Kasumi-1 (cell line): ENCODE results near the gene CALN1.
A peak's percentile ranks its signal among the peaks of the same experiment; 100 is the strongest.

Source experiments
- DNase-seq, 2 experiments: peaks; one replicate each; lab custom pipeline; 2025; lab: John Stamatoyannopoulos, UW

The CALN1 gene

DNA sequence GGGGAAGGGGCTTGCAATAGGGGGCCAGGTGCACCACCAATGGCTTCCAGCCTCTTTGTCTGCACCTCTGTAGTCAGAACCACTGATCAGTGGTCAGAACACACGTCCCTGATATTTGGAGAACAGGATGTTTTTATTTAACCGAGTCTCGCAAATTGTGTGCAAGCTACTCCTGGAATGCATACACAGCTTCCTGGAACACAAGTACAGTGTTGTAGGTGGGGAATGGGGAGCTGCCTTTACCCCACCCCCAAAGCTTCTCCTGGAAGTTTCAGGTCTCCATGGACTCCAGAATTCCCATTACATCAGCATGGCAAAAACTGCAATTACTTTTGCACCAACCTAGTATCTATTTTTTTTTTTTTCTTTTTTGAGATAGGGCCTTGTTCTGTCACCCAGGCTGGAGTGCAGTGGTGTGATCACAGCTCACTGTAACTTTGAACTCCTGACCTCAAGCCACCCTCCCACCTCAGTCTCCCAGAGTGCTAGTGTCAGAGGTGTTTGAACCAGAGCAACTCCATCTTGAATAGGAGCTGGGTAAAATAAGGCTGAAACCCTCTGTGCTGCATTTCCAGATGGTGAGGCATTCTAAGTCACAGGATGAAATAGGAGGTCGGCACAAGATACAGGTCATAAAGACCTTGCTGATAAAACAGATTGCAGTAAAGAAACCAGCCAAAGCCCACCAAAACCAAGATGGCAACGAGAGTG lies 374.0 kb downstream of the CALN1 start:
- no peak for DNase-seq

- DNase-seq, result no peak
Observed at GRCh38 chr7:72037516-72037915, 374.6 kb downstream of the CALN1 start.

- peak; percentile 78 to 85 for DNase-seq
Observed at GRCh38 chr7:72035266-72035665, 376.9 kb downstream of the CALN1 start.

- DNase-seq, result no peak
Observed at GRCh38 chr7:72032934-72033333, 379.2 kb downstream of the CALN1 start.

GRCh38 chr7:72030994-72031667 lies 381.0 kb downstream of the CALN1 start:
- no peak for DNase-seq

DNA sequence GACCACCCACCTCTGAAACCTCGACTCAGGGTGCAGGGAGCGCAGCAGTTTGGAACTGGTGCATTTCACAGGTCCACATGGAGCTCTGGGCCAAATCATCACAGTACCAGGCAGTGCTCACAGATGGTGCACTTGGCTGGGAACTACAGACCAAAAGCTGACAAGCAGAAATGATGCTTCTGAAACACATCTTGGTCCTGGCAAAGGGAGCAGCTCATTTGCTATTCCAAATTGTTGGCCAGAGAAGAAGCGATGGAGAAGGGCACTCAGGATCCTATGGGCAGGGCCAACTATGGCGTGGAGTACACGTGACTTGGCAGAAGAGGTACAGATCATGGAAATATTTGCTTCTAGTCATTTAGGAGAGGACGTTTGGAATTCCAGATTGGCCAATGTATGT lies 383.9 kb downstream of the CALN1 start:
- no peak for DNase-seq

DNA sequence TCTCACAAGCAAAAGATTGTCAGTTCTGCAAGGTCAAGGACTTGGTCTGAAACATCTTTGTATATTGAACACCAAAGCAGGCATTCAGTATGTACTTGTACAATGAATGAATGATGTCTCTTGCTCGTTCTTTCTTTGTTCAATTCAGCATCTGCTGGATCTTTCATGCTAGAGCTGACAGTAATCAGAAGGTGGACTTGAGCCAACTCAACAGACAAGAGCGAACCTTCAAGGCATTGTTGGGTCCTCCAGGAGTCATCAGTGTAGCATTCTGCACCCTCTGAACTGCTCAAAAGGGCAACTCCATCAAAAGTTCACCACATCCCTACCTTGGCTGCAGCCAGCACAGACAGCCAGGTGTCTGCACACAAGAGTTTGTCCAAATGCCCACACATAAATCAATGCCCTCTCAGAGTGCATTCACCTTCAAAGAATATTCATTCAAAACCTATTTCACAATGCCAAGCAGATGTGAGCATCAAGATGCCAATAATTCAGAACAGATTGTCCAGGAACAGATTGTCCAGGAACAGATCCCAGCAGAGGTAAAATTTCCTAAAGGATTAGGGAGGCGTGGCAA lies 386.7 kb downstream of the CALN1 start:
- DNase-seq, result no peak

DNA sequence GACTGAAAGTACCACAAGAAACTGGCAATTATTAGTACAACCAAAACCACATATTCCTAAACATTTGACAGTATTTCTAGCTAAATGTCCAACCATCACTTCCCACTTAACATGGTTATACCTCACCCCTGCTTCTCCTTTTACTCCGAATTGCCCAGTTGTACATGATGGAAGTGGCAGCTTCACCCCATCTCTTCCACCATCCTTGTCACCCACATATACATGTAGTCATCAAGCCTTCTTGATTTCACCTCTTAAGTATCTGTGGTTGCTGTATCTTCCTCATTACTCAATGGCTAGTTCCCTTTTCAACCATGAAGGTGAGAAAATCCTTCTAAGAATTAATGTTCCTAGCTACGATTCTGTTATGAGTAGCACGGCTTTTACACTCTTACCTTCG lies 388.2 kb downstream of the CALN1 start:
- no peak for DNase-seq

DNA sequence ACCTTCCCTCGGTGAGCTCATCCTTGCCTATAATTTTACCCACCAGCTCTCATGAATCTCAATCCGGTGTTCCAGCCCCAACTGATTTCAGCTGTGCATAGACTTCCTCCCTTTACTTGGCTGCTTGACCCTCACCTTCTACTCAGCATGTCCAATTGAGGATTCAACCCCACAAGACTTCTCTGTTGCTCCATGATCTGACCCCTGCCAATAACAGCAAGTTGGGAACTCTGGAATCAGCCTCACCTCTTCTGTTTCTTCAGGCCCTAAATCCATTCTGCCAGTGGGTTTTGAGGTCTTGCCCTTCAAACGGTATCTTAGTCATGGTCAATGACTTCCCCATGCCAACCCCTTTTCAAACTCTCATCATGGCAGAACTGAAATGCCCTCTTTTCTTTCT lies 390.4 kb downstream of the CALN1 start:
- DNase-seq, result no peak

- DNase-seq, result no peak
Observed at GRCh38 chr7:72020311-72020710, 391.8 kb downstream of the CALN1 start.

GRCh38 chr7:72019436-72019835 lies 392.7 kb downstream of the CALN1 start:
- DNase-seq, result no peak

DNA sequence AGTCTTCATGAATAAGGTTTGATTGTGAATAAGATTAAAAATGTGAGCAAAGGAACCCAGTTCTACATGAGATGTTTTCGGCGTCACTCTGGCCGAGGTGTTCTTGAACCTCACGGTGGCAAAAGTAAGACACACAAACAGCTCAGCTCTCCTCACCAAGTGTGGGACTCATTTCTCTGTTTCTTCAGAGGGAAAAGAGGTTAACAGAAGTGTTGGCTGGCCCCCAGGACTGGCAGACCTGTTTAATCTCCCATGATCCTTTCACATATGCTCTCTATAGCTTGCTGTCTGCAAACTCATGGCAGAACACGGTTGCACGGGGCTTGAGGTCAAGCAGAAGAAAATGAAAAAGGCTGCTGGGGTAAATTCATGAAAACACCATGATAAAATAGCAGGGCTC lies 394.4 kb downstream of the CALN1 start:
- DNase-seq, result no peak

DNA sequence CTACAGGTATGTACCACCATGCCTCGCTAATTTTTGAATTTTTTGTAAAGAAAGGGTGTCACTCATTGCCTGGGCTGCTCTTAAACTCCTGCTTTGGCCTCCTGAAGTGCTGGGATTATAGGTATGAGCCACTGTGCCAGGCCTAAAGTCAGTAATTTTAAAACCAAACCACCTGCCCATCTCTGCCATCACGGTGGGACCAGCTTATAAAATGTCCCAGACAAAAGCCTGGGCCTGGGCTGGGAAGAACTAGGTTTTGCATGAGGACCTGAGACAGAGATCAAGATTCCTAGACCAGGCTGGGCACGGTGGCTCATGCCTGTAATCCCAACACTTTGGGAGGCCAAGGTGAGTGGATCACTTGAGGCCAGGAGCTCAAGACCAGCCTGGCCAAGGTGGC lies 395.6 kb downstream of the CALN1 start:
- DNase-seq, result no peak

DNA sequence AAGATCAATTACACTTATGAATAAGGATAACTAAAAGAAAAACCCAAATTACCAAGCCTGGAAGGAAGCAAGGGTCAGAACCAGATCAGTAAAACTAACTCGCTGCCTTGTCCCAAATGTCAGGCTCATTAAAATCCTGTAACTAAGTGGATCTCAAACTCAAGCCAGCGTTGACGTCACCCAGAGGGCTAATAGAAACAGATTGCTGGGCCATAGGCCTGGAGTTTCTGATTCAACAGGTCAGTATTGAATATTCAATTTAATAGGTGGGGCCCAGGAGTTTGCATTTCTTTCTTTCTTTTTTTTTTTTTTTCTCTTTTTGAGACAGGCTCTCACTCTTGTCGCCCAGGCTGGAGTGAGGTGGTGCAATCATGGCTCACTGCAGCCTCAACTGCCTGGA lies 397.0 kb downstream of the CALN1 start:
- no peak for DNase-seq

- no peak for DNase-seq
Observed at GRCh38 chr7:72007018-72007417, 405.1 kb downstream of the CALN1 start.

- no peak for DNase-seq
Observed at GRCh38 chr7:72003236-72003635, 408.9 kb downstream of the CALN1 start.

- DNase-seq, result no peak
Observed at GRCh38 chr7:71996141-71996540, 416.0 kb downstream of the CALN1 start.

GRCh38 chr7:71995111-71995510 lies 417.0 kb downstream of the CALN1 start:
- no peak for DNase-seq

DNA sequence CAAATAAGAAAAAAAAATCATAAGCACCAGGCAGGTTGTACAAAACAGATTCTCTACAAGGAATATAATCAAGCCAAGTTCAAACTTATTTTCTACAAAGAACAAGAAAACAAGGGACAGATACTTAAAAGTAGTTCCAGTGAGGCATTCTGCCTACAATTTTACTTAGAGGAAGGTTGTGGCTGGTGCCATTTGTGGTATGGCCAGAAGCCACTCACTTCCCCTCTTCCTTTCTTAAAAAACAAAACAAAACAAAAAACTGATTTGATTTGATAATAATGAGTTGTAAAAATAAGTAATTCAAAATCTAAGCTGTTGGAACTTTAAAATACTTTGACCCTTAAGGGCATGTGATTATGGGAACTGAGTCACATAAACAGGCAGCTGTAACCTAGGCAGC lies 420.6 kb downstream of the CALN1 start:
- DNase-seq, result no peak

GRCh38 chr7:71990138-71990462 lies 422.0 kb downstream of the CALN1 start:
- DNase-seq, result no peak

DNA sequence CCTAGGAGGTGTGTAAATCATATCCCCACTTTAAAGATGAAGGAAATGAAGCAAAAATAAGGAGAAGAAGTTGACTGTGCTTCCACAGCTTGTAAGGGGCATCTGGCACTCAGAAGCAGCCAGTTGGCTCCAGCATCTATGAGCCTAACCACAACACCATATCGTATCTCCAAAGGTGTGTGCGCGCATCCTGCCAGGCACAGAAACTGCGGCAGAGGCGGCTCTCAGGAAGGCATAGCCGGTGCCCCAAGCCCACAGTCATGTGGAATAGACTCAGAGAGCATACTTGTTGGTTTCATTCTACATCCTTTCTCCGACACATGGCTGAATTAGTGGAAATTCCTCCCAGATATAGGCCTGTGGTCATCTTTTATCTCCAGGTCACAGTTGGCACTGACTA lies 423.9 kb downstream of the CALN1 start:
- no peak for DNase-seq

- DNase-seq, result no peak
Observed at GRCh38 chr7:71987200-71987767, 424.9 kb downstream of the CALN1 start.

DNA sequence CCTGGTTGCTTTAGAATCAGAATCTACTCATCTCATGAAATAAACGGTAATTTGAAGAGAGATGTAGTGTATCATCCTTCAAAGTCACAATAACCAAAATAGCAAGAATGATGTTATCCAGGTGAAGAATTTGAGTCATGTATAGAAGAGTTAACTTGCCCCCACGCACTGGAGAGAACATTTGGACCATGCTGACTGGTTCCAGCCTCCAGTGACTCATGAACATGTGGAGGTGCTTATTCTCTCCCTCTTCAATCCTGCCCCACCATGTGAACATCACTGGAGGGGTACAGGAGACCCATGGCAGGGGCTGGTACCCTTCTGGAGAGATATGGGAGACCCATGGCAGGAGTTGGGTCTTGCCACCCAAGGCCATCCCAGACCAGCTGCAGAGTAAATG lies 427.8 kb downstream of the CALN1 start:
- DNase-seq, result no peak
